Stimulated activated naive CD8-positive, alpha-beta T cell treated with anti-CD3 and anti-CD28 coated beads, Interleukin-15, Interleukin-2, amounts not matched to agents 100 ng/mL and 50 ng/mL, for 24 hours (primary cell): Measurements from ENCODE around the gene TMEM150B.
"Not testable (repeated sequence)": the region's sequence is repeated elsewhere in the genome, so short reads cannot be mapped to it uniquely, and the experiment has no call there.

Source experiments
- H3K27ac Mint-ChIP-seq: one replicate; pipeline ENCODE4 v1.8.0; 2021; ENCODE audit warnings: mild to moderate bottlenecking, mixed read lengths
- H3K27me3 Mint-ChIP-seq: one replicate; pipeline ENCODE4 v1.8.0; 2021; ENCODE audit warnings: mixed read lengths
- H3K36me3 Mint-ChIP-seq: one replicate; pipeline ENCODE4 v1.8.0; 2021; ENCODE audit warnings: low read depth, mixed read lengths
- H3K4me1 Mint-ChIP-seq: one replicate; pipeline ENCODE4 v1.8.0; 2021; ENCODE audit warnings: low read depth, mixed read lengths
- H3K4me3 Mint-ChIP-seq: one replicate; pipeline ENCODE4 v1.8.0; 2021; ENCODE audit warnings: mild to moderate bottlenecking, mixed read lengths
- H3K9me3 Mint-ChIP-seq: one replicate; pipeline ENCODE4 v1.8.0; 2021; ENCODE audit warnings: mixed read lengths

Gene TMEM150B

GRCh38 chr19:55329791-55330190 lies 4.7 kb upstream of the TMEM150B start:
- not testable (repeated sequence) for H3K36me3 Mint-ChIP-seq, H3K9me3 Mint-ChIP-seq, H3K4me1 Mint-ChIP-seq, H3K27me3 Mint-ChIP-seq, H3K4me3 Mint-ChIP-seq, H3K27ac Mint-ChIP-seq

- not testable (repeated sequence) for H3K4me3 Mint-ChIP-seq
These were observed 3.7 kb upstream of the TMEM150B start for GRCh38 chr19:55328774-55329318.

GRCh38 chr19:55324662-55325061 lies 479 bp downstream of the TMEM150B start:
- H3K4me1 Mint-ChIP-seq: no peaks in the 10 kb centered on the region

More at GRCh38 chr19:55328774-55329318, 3.7 kb upstream of the TMEM150B start:
- not testable (repeated sequence) for H3K9me3 Mint-ChIP-seq, H3K27ac Mint-ChIP-seq, H3K4me1 Mint-ChIP-seq, H3K27me3 Mint-ChIP-seq, H3K36me3 Mint-ChIP-seq

GRCh38 chr19:55322204-55322885 lies 2.8 kb downstream of the TMEM150B start:
- Mint-ChIP-seq H3K4me1 (no peaks in the 10 kb centered on the region), H3K36me3 (no peaks in the 10 kb centered on the region), H3K27me3 (peaks cover 4% of the 10 kb centered on the region), H3K27ac (no peak overlapping the region), H3K9me3 (no peaks in the 10 kb centered on the region), H3K4me3 (no peak overlapping the region)

More at GRCh38 chr19:55324662-55325061, 479 bp downstream of the TMEM150B start:
- Mint-ChIP-seq H3K36me3 (no peaks in the 10 kb centered on the region), H3K9me3 (no peaks in the 10 kb centered on the region), H3K4me3 (no peak overlapping the region), H3K27me3 (peaks cover 4% of the 10 kb centered on the region), H3K27ac (no peak overlapping the region)

- Mint-ChIP-seq H3K4me3 (no peak overlapping the region), H3K27me3 (peaks cover 4% of the 10 kb centered on the region), H3K9me3 (no peaks in the 10 kb centered on the region), H3K4me1 (no peaks in the 10 kb centered on the region), H3K36me3 (no peaks in the 10 kb centered on the region), H3K27ac (no peak overlapping the region)
These were observed 3.5 kb downstream of the TMEM150B start for GRCh38 chr19:55321466-55322137.

GRCh38 chr19:55320844-55321419 lies 4.2 kb downstream of the TMEM150B start:
- no peaks in the 10 kb centered on the region for H3K36me3 Mint-ChIP-seq

GRCh38 chr19:55319785-55320184 lies 5.4 kb downstream of the TMEM150B start:
- Mint-ChIP-seq H3K9me3 (no peaks in the 10 kb centered on the region), H3K36me3 (no peaks in the 10 kb centered on the region), H3K27ac (no peak overlapping the region), H3K4me3 (no peak overlapping the region), H3K27me3 (peaks cover 4% of the 10 kb centered on the region), H3K4me1 (no peaks in the 10 kb centered on the region)

More at GRCh38 chr19:55320844-55321419, 4.2 kb downstream of the TMEM150B start:
- Mint-ChIP-seq H3K27me3 (peaks cover 4% of the 10 kb centered on the region), H3K9me3 (no peaks in the 10 kb centered on the region), H3K4me3 (no peak overlapping the region), H3K4me1 (no peaks in the 10 kb centered on the region), H3K27ac (no peak overlapping the region)

- Mint-ChIP-seq H3K4me1 (no peaks in the 10 kb centered on the region), H3K4me3 (no peak overlapping the region), H3K27ac (no peak overlapping the region), H3K36me3 (no peaks in the 10 kb centered on the region), H3K27me3 (no peaks in the 10 kb centered on the region), H3K9me3 (no peaks in the 10 kb centered on the region)
These were observed 8.5 kb downstream of the TMEM150B start for GRCh38 chr19:55316646-55317045.

- H3K4me1 Mint-ChIP-seq: no peaks in the 10 kb centered on the region
- no peaks in the 10 kb centered on the region for H3K27me3 Mint-ChIP-seq
- no peaks in the 10 kb centered on the region for H3K9me3 Mint-ChIP-seq
- H3K36me3 Mint-ChIP-seq: no peaks in the 10 kb centered on the region
- no peak overlapping the region for H3K4me3 Mint-ChIP-seq
- H3K27ac Mint-ChIP-seq: no peak overlapping the region
These were observed 9.1 kb downstream of the TMEM150B start for GRCh38 chr19:55315956-55316525.

GRCh38 chr19:55314396-55314795 lies 10.7 kb downstream of the TMEM150B start:
- Mint-ChIP-seq H3K4me3 (no peak overlapping the region), H3K9me3 (no peaks in the 10 kb centered on the region), H3K36me3 (no peaks in the 10 kb centered on the region), H3K27ac (no peak overlapping the region), H3K27me3 (no peaks in the 10 kb centered on the region), H3K4me1 (no peaks in the 10 kb centered on the region)

GRCh38 chr19:55312621-55313512 lies 12.3 kb downstream of the TMEM150B start:
- Mint-ChIP-seq H3K4me3 (no peak overlapping the region), H3K36me3 (no peaks in the 10 kb centered on the region), H3K4me1 (no peaks in the 10 kb centered on the region), H3K9me3 (no peaks in the 10 kb centered on the region), H3K27me3 (no peaks in the 10 kb centered on the region), H3K27ac (no peak overlapping the region)

- H3K4me1 Mint-ChIP-seq: no peaks in the 10 kb centered on the region
- H3K27ac Mint-ChIP-seq: no peak overlapping the region
- no peaks in the 10 kb centered on the region for H3K36me3 Mint-ChIP-seq
- no peak overlapping the region for H3K4me3 Mint-ChIP-seq
- no peaks in the 10 kb centered on the region for H3K27me3 Mint-ChIP-seq
- H3K9me3 Mint-ChIP-seq: no peaks in the 10 kb centered on the region
These were observed 13.3 kb downstream of the TMEM150B start for GRCh38 chr19:55311797-55312196.

GRCh38 chr19:55311397-55311796 lies 13.7 kb downstream of the TMEM150B start:
- Mint-ChIP-seq H3K9me3 (no peaks in the 10 kb centered on the region), H3K27me3 (no peaks in the 10 kb centered on the region), H3K4me3 (no peak overlapping the region), H3K36me3 (no peaks in the 10 kb centered on the region), H3K27ac (no peak overlapping the region), H3K4me1 (no peaks in the 10 kb centered on the region)

GRCh38 chr19:55310498-55310897 lies 14.6 kb downstream of the TMEM150B start:
- no peak overlapping the region for H3K4me3 Mint-ChIP-seq

More at GRCh38 chr19:55310498-55310897, 14.6 kb downstream of the TMEM150B start:
- Mint-ChIP-seq H3K36me3 (no peaks in the 10 kb centered on the region), H3K4me1 (no peaks in the 10 kb centered on the region), H3K27me3 (no peaks in the 10 kb centered on the region), H3K9me3 (no peaks in the 10 kb centered on the region), H3K27ac (no peak overlapping the region)
